CD14-positive monocyte (primary cell): ENCODE data around the gene TTC1. TPM values are rescaled to one million over a fixed set of nuclear protein-coding genes. Genes with fewer than 3 reads are reported as not detected.

ENCODE experiments used
- DNase-seq, 3 donors: peaks; one replicate each; pipeline ENCODE4 v3.0.0-alpha.2; 2011 to 2022
- H2AFZ ChIP-seq: 2 replicates; pipeline ENCODE4 v1.6.0; 2012; ENCODE audit warnings: mild to moderate bottlenecking, low read depth, low read length, inconsistent platforms; ENCODE audit not compliant: insufficient read depth, poor library complexity, severe bottlenecking
- H3K27ac ChIP-seq, 2 donors: 1 replicate in 1 of 2; 2 replicates in 1 of 2; pipeline ENCODE4 v1.5.1; 2012 to 2013; ENCODE audit warnings: low read length in 2 of 2, control low read depth in 1 of 2, inconsistent platforms in 1 of 2, low read depth in 1 of 2, mild to moderate bottlenecking in 1 of 2
- H3K27me3 ChIP-seq, 2 donors: one replicate each; pipeline versions ENCODE4 v1.6.0 to v1.6.1; 2011 to 2013; ENCODE audit warnings: low read length in 2 of 2; ENCODE audit not compliant: control insufficient read depth in 2 of 2, insufficient read depth in 2 of 2
- H3K36me3 ChIP-seq, 2 donors: replicated peaks in 1 of 2; 1 replicate in 1 of 2; 2 replicates in 1 of 2; pipeline versions ENCODE4 v1.5.1 to v1.6.1; 2012 to 2013; ENCODE audit warnings: low read length in 2 of 2, control low read depth in 1 of 2, inconsistent platforms in 1 of 2, mild to moderate bottlenecking in 1 of 2; ENCODE audit not compliant: insufficient read depth in 2 of 2, control insufficient read depth in 1 of 2
- H3K4me1 ChIP-seq, 2 donors: 1 replicate in 1 of 2; 2 replicates in 1 of 2; pipeline versions ENCODE4 v1.5.1 to v1.6.1; 2012 to 2013; ENCODE audit warnings: low read length in 2 of 2, control low read depth in 1 of 2, inconsistent platforms in 1 of 2, mild to moderate bottlenecking in 1 of 2, moderate library complexity in 1 of 2; ENCODE audit not compliant: insufficient read depth in 2 of 2, control insufficient read depth in 1 of 2
- H3K4me2 ChIP-seq: replicated peaks from 2 replicates; pipeline ENCODE3; 2012; ENCODE audit warnings: low read length, moderate library complexity, mild to moderate bottlenecking; ENCODE audit not compliant: poor library complexity, severe bottlenecking; ENCODE audit errors: extremely low read depth
- H3K4me3 ChIP-seq, 3 experiments: fragments of 200-600 bp in 1 of 3; sonication (generic) in 1 of 3; replicated peaks in 1 of 3; 1 replicate in 2 of 3; 2 replicates in 1 of 3; pipeline ENCODE4 v1.5.1; 2011 to 2013; ENCODE audit warnings: low read length in 3 of 3, mild to moderate bottlenecking in 3 of 3, control low read depth in 2 of 3, low read depth in 2 of 3, inconsistent platforms in 1 of 3, moderate library complexity in 1 of 3
- H3K79me2 ChIP-seq: 2 replicates; pipeline ENCODE4 v1.6.0; 2012; ENCODE audit warnings: mild to moderate bottlenecking, control low read depth, inconsistent platforms, low read length, moderate library complexity; ENCODE audit not compliant: insufficient read depth
- H3K9ac ChIP-seq: 2 replicates; pipeline ENCODE4 v1.6.0; 2017; ENCODE audit warnings: low read length, mild to moderate bottlenecking; ENCODE audit not compliant: insufficient read depth, poor library complexity, severe bottlenecking
- H3K9me3 ChIP-seq, 2 donors: replicated peaks in 1 of 2; 1 replicate in 1 of 2; 2 replicates in 1 of 2; pipeline versions ENCODE4 v1.5.1 to v1.6.1; 2012 to 2013; ENCODE audit warnings: low read length in 2 of 2, control low read depth in 1 of 2; ENCODE audit not compliant: control insufficient read depth in 1 of 2, insufficient read depth in 1 of 2
- H4K20me1 ChIP-seq: 2 replicates; pipeline ENCODE4 v1.6.0; 2012; ENCODE audit warnings: mild to moderate bottlenecking, low read length, control low read depth, moderate library complexity; ENCODE audit not compliant: insufficient read depth
- H3K27ac Mint-ChIP-seq, 7 donors: one replicate each; pipeline ENCODE4 v1.8.0; 2020; ENCODE audit warnings: mild to moderate bottlenecking in 7 of 7, mixed read lengths in 7 of 7, moderate library complexity in 6 of 7, inconsistent platforms in 2 of 7
- H3K27me3 Mint-ChIP-seq, 3 donors: one replicate each; pipeline ENCODE4 v1.8.0; 2021 to 2022; ENCODE audit warnings: low read depth in 3 of 3, mild to moderate bottlenecking in 3 of 3, mixed read lengths in 3 of 3, moderate library complexity in 3 of 3, inconsistent platforms in 1 of 3
- H3K36me3 Mint-ChIP-seq, 2 donors: one replicate each; pipeline ENCODE4 v1.8.0; 2020; ENCODE audit warnings: mixed read lengths in 2 of 2, inconsistent platforms in 1 of 2, mild to moderate bottlenecking in 1 of 2
- H3K4me1 Mint-ChIP-seq: one replicate; pipeline ENCODE4 v1.8.0; 2020; ENCODE audit warnings: mild to moderate bottlenecking, mixed read lengths
- H3K4me3 Mint-ChIP-seq, 2 donors: one replicate each; pipeline ENCODE4 v1.8.0; 2020; ENCODE audit warnings: mild to moderate bottlenecking in 2 of 2, mixed read lengths in 2 of 2, moderate library complexity in 1 of 2
- H3K9me3 Mint-ChIP-seq, 7 donors: one replicate each; pipeline ENCODE4 v1.8.0; 2020 to 2022; ENCODE audit warnings: mixed read lengths in 7 of 7, mild to moderate bottlenecking in 6 of 7, moderate library complexity in 6 of 7, inconsistent platforms in 2 of 7
- CTCF ChIP-seq: fragments of 200-600 bp; IDR thresholded peaks from one replicate; pipeline ENCODE4 v1.8.0; 2022; ENCODE audit warnings: antibody characterized with exemption, mild to moderate bottlenecking
- WGBS: methylation state at CpG from one replicate; pipeline ENCODE4 v1.1.5; 2013; ENCODE audit warnings: missing lambda C conversion rate; ENCODE audit not compliant: insufficient coverage; 5-methylcytosine and 5-hydroxymethylcytosine counted together
- intact Hi-C, 2 donors: fragments of 100-400 bp; cut with micrococcal nuclease; formaldehyde crosslinking; loops; one replicate each; pipeline versions ENCODE4 v1.15.0 to v1.15.1; 2023
- polyA plus RNA-seq, 3 donors: library from polyadenylated mRNA; depleted of rRNA in 1 of 3; unstranded in 2 of 3; stranded (reverse) in 1 of 3; fragments of 300-500 nt in 2 of 3; fragments of >200 nt in 1 of 3; fragmentation: Illumina TruSeq in 2 of 3; gene quantifications; 1 replicate in 2 of 3; 2 replicates in 1 of 3; pipeline ENCODE4 v1.2.3, GENCODE V29; 2012 to 2021

The TTC1 gene
- polyA plus RNA-seq, 3 donors = 11.4 to 63.4 (median 63.0) TPM

GRCh38 chr5:160075073-160075472, 66.1 kb downstream of the TTC1 start:
- no peaks in the 10 kb centered on the region for H3K79me2 ChIP-seq
- no peaks in the 10 kb centered on the region for H3K27me3 Mint-ChIP-seq
- H3K4me2 ChIP-seq = no peak overlapping the region
- no peaks in the 10 kb centered on the region for H3K9me3 ChIP-seq
- H3K27me3 ChIP-seq = no peaks in the 10 kb centered on the region
- no peak overlapping the region for H3K4me3 ChIP-seq
- no peak for DNase-seq
- no peak for TF ChIP-seq CTCF
- H3K36me3 Mint-ChIP-seq = peaks cover 35 to 41% of the 10 kb centered on the region in 2 donors
- H3K36me3 ChIP-seq = peaks cover 23 to 49% of the 10 kb centered on the region in 2 donors
- H3K27ac Mint-ChIP-seq = no peak overlapping the region
- H3K9me3 Mint-ChIP-seq = no peaks in the 10 kb centered on the region
- H3K4me1 ChIP-seq = peaks cover 14 to 16% of the 10 kb centered on the region in 2 donors
- H2AFZ ChIP-seq = no peak overlapping the region
- intact Hi-C loops = no loop called here
- H3K27ac ChIP-seq = no peak overlapping the region
- peaks cover 17% of the 10 kb centered on the region for H3K4me1 Mint-ChIP-seq
- H3K4me3 Mint-ChIP-seq = no peak overlapping the region
- peaks cover 5% of the 10 kb centered on the region for H4K20me1 ChIP-seq
- H3K9ac ChIP-seq = no peak overlapping the region

GRCh38 chr5:160076997-160077396, 68.1 kb downstream of the TTC1 start:
- H4K20me1 ChIP-seq = peaks cover 5% of the 10 kb centered on the region
- Mint-ChIP-seq H3K36me3 (peaks cover 34 to 40% of the 10 kb centered on the region in 2 donors), H3K4me1 (peaks cover 6% of the 10 kb centered on the region), H3K9me3 (no peaks in the 10 kb centered on the region), H3K4me3 (no peak overlapping the region), H3K27ac (no peak overlapping the region), H3K27me3 (no peaks in the 10 kb centered on the region)
- H3K4me1 ChIP-seq = peaks cover 4 to 8% of the 10 kb centered on the region in 2 donors
- no peak overlapping the region for H3K9ac ChIP-seq
- no peak overlapping the region for H3K4me2 ChIP-seq
- H3K36me3 ChIP-seq = peaks cover 23 to 49% of the 10 kb centered on the region in 2 donors
- no peak for TF ChIP-seq CTCF
- DNase-seq = no peak
- intact Hi-C loops = no loop called here
- H3K4me3 ChIP-seq = no peak overlapping the region
- 100% methylated on average over 1 of the region's 2 CpGs for WGBS
- no peak overlapping the region for H2AFZ ChIP-seq
- H3K79me2 ChIP-seq = no peaks in the 10 kb centered on the region
- H3K9me3 ChIP-seq = no peaks in the 10 kb centered on the region
- H3K27me3 ChIP-seq = no peaks in the 10 kb centered on the region
- no peak overlapping the region for H3K27ac ChIP-seq
